HCT116 (cell line): ENCODE results near the gene LY6G6D.

ENCODE experiments used
- CEBPB ChIP-seq: IDR thresholded peaks from 2 replicates; pipeline ENCODE4 v1.6.1; 2012; ENCODE audit warnings: low read depth
- ELF1 ChIP-seq: IDR thresholded peaks from 2 replicates; pipeline ENCODE4 v1.6.1; 2012; ENCODE audit warnings: low read depth, borderline replicate concordance
- EZH2 ChIP-seq: fragments of 200-600 bp; sonication (generic); IDR thresholded peaks from 2 replicates; pipeline ENCODE4 v1.6.1; 2017; ENCODE audit warnings: antibody characterized with exemption, mixed run types
- EZH2phosphoT487 ChIP-seq: fragments of 200-600 bp; IDR thresholded peaks from 2 replicates; pipeline ENCODE4 v1.6.1; 2018; ENCODE audit warnings: antibody characterized with exemption, borderline replicate concordance
- POLR2A ChIP-seq: IDR thresholded peaks from 2 replicates; pipeline ENCODE4 v1.7.0; 2011; ENCODE audit warnings: borderline replicate concordance; ENCODE audit not compliant: insufficient read depth, insufficient read length; ENCODE audit errors: extremely low read depth
- POLR2AphosphoS5 ChIP-seq: IDR thresholded peaks from 2 replicates; pipeline ENCODE4 v1.6.1; 2011; ENCODE audit warnings: mild to moderate bottlenecking, low read depth, low read length, moderate library complexity
- ZNF274 ChIP-seq: fragments of 200-500 bp; sonication (Bioruptor generic); IDR thresholded peaks from 2 replicates; pipeline ENCODE4 v1.6.1; 2014; ENCODE audit warnings: mild to moderate bottlenecking, low read depth, low read length, inconsistent platforms
- TF ChIP-seq, protein P1 (sequence below), 3 experiments: fragments of 200-600 bp in 1 of 3; sonication (generic) in 1 of 3; IDR thresholded peaks in 2 of 3; conservative IDR thresholded peaks in 1 of 3; 2 replicates each; pipeline ENCODE4 v1.5.1; 2012 to 2017; ENCODE audit warnings: low read depth in 2 of 3, low read length in 2 of 3, antibody characterized with exemption in 1 of 3, borderline replicate concordance in 1 of 3, control low read depth in 1 of 3, mild to moderate bottlenecking in 1 of 3, mixed read lengths in 1 of 3, mixed run types in 1 of 3, moderate library complexity in 1 of 3; ENCODE audit not compliant: insufficient read depth in 1 of 3
- TF ChIP-seq, protein P2 (sequence below): IDR thresholded peaks from 2 replicates; pipeline ENCODE4 v1.6.1; 2012; ENCODE audit warnings: low read depth

DNA sequence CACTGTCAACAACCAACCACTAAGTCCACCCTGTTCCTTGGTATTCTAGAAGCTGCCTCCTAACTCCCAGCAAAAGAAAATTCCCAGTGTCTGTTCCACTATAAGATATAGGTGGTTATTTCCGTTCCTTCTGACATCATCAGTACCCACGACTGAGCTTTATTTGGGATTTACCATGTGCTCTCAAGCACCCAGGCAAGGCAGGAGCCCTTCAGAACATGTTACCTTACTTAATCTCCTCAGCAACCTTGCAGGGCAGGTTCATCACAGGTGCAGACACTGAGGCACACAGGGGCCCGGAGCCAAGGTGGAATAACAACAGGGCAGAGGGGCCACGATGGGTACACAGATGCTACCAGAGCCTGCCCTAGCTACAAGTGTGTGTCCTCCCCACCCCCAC, 22.8 kb upstream of the LY6G6D start:
- TF ChIP-seq, protein P1, sequence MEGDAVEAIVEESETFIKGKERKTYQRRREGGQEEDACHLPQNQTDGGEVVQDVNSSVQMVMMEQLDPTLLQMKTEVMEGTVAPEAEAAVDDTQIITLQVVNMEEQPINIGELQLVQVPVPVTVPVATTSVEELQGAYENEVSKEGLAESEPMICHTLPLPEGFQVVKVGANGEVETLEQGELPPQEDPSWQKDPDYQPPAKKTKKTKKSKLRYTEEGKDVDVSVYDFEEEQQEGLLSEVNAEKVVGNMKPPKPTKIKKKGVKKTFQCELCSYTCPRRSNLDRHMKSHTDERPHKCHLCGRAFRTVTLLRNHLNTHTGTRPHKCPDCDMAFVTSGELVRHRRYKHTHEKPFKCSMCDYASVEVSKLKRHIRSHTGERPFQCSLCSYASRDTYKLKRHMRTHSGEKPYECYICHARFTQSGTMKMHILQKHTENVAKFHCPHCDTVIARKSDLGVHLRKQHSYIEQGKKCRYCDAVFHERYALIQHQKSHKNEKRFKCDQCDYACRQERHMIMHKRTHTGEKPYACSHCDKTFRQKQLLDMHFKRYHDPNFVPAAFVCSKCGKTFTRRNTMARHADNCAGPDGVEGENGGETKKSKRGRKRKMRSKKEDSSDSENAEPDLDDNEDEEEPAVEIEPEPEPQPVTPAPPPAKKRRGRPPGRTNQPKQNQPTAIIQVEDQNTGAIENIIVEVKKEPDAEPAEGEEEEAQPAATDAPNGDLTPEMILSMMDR (IDR thresholded peaks at IDR 0.05 in 2 of 3, conservative IDR thresholded peaks at IDR 0.05 in 1 of 3; ENCODE audit: borderline replicate concordance in 1 of 3, insufficient read depth in 1 of 3, low read depth in 2 of 3, low read length in 2 of 3), result no peak
- no peak for TF ChIP-seq POLR2AphosphoS5
- TF ChIP-seq, protein P2, sequence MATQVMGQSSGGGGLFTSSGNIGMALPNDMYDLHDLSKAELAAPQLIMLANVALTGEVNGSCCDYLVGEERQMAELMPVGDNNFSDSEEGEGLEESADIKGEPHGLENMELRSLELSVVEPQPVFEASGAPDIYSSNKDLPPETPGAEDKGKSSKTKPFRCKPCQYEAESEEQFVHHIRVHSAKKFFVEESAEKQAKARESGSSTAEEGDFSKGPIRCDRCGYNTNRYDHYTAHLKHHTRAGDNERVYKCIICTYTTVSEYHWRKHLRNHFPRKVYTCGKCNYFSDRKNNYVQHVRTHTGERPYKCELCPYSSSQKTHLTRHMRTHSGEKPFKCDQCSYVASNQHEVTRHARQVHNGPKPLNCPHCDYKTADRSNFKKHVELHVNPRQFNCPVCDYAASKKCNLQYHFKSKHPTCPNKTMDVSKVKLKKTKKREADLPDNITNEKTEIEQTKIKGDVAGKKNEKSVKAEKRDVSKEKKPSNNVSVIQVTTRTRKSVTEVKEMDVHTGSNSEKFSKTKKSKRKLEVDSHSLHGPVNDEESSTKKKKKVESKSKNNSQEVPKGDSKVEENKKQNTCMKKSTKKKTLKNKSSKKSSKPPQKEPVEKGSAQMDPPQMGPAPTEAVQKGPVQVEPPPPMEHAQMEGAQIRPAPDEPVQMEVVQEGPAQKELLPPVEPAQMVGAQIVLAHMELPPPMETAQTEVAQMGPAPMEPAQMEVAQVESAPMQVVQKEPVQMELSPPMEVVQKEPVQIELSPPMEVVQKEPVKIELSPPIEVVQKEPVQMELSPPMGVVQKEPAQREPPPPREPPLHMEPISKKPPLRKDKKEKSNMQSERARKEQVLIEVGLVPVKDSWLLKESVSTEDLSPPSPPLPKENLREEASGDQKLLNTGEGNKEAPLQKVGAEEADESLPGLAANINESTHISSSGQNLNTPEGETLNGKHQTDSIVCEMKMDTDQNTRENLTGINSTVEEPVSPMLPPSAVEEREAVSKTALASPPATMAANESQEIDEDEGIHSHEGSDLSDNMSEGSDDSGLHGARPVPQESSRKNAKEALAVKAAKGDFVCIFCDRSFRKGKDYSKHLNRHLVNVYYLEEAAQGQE, result no peak
- TF ChIP-seq ZNF274, result no peak
- TF ChIP-seq CEBPB, result no peak
- no peak for TF ChIP-seq EZH2phosphoT487
- no peak for TF ChIP-seq POLR2A
- no peak for TF ChIP-seq EZH2
- no peak for TF ChIP-seq ELF1
